ENCODE results near the gene HLA-DOB. TPM values are rescaled to one million over a fixed set of nuclear protein-coding genes. Genes with fewer than 3 reads are reported as not detected.
A peak's percentile ranks its signal among the peaks of the same experiment; 100 is the strongest.

The HLA-DOB gene
- total RNA-seq, 1 experiment from 2014 or later: 0.64 TPM

DNA sequence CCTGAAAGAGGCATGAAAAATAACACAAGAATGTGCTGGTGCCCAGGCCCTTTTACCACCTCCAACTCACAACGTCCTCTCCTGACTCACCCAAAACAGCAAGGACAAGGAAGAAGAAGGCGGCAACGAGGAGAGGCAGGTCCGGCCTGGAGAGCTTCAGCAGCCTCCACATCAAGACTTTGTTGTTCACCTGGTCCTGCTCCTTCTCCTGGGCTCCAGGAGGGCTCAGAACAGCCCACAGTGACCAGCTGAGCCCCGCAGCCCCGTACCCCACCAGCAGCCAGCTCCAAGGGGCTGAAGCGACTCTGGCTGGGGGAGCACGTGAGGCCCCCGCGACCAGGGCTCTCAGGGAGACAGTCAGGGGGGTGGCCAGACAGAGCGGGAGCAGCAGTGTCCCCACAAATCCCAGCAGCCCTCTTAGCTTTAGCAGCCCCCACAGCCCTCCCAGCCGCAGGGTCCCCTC, 20.9 kb upstream of the HLA-DOB start:
- ChIA-PET POLR2A (interaction anchor here (1.2 to 3.0 kb wide), 9 partner anchors 10 to 134 kb away, joined by 3 to 23 read pairs (median 10); partner anchors contain the start of genes PSMB9 and TAP1), RAD21 (ENCODE audit: low non-redundant PET in 1 of 2, low total read pairs in 2 of 2, uncharacterized antibody in 2 of 2, unreplicated experiment in 2 of 2) (interaction anchor here (0.7 to 2.5 kb wide), 10 partner anchors 12 to 148 kb away, joined by 3 to 36 read pairs (median 6); partner anchors contain the start of genes PSMB9 (in 2 of the 2) and TAP1 (in 2 of the 2)), CTCF (interaction anchor here (0.9 to 3.5 kb wide), 22 partner anchors 11 to 423 kb away, joined by 3 to 189 read pairs (median 6); partner anchors contain the start of genes HLA-DMA, HLA-DOB, PSMB9 and TAP1)
- BruUV-seq (replicated peaks): TSS peak; percentile 44
- intact Hi-C loops (cut with micrococcal nuclease): loop anchor here (1.0 to 5.0 kb wide), 3 partner anchors 17 to 110 kb away; partner anchors contain the start of gene PSMB9
- H3K27ac ChIP-seq (ENCODE audit: low read depth, low read length): peak overlapping the region; percentile 81
- ATAC-seq: peak; percentile 6
- peak overlapping the region; percentile 98 for H3K4me2 ChIP-seq (ENCODE audit: low read length)
- H3K9ac ChIP-seq (ENCODE audit: low read length): peak overlapping the region; percentile 92
- H3K4me1 ChIP-seq (ENCODE audit: control insufficient read depth in 1 of 2, insufficient read depth in 2 of 2, low read length in 2 of 2): peaks cover 6 to 20% of the 10 kb centered on the region in 2 experiments; a peak in 3 of 4 replicates
- H4K20me1 ChIP-seq (ENCODE audit: insufficient read depth): no peaks in the 10 kb centered on the region
- H3K27me3 ChIP-seq (ENCODE audit: insufficient read depth, low read length): no peaks in the 10 kb centered on the region
- peak overlapping the region; percentile 83 to 84 for H3K4me3 ChIP-seq (replicated peaks in 1 of 2; ENCODE audit: low read depth in 1 of 2, low read length in 2 of 2)
- no peak for TF ChIP-seq EZH2 (IDR thresholded peaks at IDR 0.05)
- TF ChIP-seq, protein P1, sequence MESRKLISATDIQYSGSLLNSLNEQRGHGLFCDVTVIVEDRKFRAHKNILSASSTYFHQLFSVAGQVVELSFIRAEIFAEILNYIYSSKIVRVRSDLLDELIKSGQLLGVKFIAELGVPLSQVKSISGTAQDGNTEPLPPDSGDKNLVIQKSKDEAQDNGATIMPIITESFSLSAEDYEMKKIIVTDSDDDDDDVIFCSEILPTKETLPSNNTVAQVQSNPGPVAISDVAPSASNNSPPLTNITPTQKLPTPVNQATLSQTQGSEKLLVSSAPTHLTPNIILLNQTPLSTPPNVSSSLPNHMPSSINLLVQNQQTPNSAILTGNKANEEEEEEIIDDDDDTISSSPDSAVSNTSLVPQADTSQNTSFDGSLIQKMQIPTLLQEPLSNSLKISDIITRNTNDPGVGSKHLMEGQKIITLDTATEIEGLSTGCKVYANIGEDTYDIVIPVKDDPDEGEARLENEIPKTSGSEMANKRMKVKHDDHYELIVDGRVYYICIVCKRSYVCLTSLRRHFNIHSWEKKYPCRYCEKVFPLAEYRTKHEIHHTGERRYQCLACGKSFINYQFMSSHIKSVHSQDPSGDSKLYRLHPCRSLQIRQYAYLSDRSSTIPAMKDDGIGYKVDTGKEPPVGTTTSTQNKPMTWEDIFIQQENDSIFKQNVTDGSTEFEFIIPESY (IDR thresholded peaks at IDR 0.05; ENCODE audit: extremely low read depth, insufficient replicate concordance, low read length): no peak
- TF ChIP-seq, protein P2, sequence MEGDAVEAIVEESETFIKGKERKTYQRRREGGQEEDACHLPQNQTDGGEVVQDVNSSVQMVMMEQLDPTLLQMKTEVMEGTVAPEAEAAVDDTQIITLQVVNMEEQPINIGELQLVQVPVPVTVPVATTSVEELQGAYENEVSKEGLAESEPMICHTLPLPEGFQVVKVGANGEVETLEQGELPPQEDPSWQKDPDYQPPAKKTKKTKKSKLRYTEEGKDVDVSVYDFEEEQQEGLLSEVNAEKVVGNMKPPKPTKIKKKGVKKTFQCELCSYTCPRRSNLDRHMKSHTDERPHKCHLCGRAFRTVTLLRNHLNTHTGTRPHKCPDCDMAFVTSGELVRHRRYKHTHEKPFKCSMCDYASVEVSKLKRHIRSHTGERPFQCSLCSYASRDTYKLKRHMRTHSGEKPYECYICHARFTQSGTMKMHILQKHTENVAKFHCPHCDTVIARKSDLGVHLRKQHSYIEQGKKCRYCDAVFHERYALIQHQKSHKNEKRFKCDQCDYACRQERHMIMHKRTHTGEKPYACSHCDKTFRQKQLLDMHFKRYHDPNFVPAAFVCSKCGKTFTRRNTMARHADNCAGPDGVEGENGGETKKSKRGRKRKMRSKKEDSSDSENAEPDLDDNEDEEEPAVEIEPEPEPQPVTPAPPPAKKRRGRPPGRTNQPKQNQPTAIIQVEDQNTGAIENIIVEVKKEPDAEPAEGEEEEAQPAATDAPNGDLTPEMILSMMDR (IDR thresholded peaks at IDR 0.05 in 2 of 3, conservative IDR thresholded peaks at IDR 0.05 in 1 of 3; ENCODE audit: borderline replicate concordance in 1 of 3, insufficient read depth in 1 of 3, low read depth in 2 of 3, low read length in 2 of 3): no peak
- no peak for TF ChIP-seq RAD21 (IDR thresholded peaks at IDR 0.05; ENCODE audit: low read depth)
- no peak for TF ChIP-seq SIN3A (IDR thresholded peaks at IDR 0.05; ENCODE audit: low read depth)
- no peak for TF ChIP-seq YY1 (IDR thresholded peaks at IDR 0.05; ENCODE audit: extremely low read depth, insufficient replicate concordance, low read depth, low read length)
- TF ChIP-seq CBX3 (IDR thresholded peaks at IDR 0.05; ENCODE audit: low read depth): no peak
- TF ChIP-seq EZH2phosphoT487 (IDR thresholded peaks at IDR 0.05; ENCODE audit: borderline replicate concordance): no peak
- no peak for TF ChIP-seq POLR2AphosphoS5 (IDR thresholded peaks at IDR 0.05; ENCODE audit: low read depth, low read length)
- no peak for TF ChIP-seq POLR2A (IDR thresholded peaks at IDR 0.05; ENCODE audit: borderline replicate concordance, extremely low read depth, insufficient read depth, insufficient read length)
- TF ChIP-seq SP1 (IDR thresholded peaks at IDR 0.05; ENCODE audit: low read depth): no peak
- TF ChIP-seq TCF7L2 (IDR thresholded peaks at IDR 0.05; ENCODE audit: borderline replicate concordance, extremely low read depth, insufficient read depth, insufficient read length): no peak
- TF ChIP-seq MAX (IDR thresholded peaks at IDR 0.05): no peak
- TF ChIP-seq ATF3 (IDR thresholded peaks at IDR 0.05): no peak
- TF ChIP-seq, protein P3, sequence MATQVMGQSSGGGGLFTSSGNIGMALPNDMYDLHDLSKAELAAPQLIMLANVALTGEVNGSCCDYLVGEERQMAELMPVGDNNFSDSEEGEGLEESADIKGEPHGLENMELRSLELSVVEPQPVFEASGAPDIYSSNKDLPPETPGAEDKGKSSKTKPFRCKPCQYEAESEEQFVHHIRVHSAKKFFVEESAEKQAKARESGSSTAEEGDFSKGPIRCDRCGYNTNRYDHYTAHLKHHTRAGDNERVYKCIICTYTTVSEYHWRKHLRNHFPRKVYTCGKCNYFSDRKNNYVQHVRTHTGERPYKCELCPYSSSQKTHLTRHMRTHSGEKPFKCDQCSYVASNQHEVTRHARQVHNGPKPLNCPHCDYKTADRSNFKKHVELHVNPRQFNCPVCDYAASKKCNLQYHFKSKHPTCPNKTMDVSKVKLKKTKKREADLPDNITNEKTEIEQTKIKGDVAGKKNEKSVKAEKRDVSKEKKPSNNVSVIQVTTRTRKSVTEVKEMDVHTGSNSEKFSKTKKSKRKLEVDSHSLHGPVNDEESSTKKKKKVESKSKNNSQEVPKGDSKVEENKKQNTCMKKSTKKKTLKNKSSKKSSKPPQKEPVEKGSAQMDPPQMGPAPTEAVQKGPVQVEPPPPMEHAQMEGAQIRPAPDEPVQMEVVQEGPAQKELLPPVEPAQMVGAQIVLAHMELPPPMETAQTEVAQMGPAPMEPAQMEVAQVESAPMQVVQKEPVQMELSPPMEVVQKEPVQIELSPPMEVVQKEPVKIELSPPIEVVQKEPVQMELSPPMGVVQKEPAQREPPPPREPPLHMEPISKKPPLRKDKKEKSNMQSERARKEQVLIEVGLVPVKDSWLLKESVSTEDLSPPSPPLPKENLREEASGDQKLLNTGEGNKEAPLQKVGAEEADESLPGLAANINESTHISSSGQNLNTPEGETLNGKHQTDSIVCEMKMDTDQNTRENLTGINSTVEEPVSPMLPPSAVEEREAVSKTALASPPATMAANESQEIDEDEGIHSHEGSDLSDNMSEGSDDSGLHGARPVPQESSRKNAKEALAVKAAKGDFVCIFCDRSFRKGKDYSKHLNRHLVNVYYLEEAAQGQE (IDR thresholded peaks at IDR 0.05; ENCODE audit: low read depth): no peak
- TF ChIP-seq EGR1 (IDR thresholded peaks at IDR 0.05; ENCODE audit: low read depth): no peak
- no peak for TF ChIP-seq JUND (IDR thresholded peaks at IDR 0.05)
- no peak for TF ChIP-seq ZFX (IDR thresholded peaks at IDR 0.05)
- no peak for TF ChIP-seq FOSL1 (IDR thresholded peaks at IDR 0.05; ENCODE audit: low read depth)
- no peak for TF ChIP-seq ELF1 (IDR thresholded peaks at IDR 0.05; ENCODE audit: borderline replicate concordance, low read depth)
- peaks cover 0 to 22% of the 10 kb centered on the region in 2 experiments; a peak in 2 of 4 replicates for H3K36me3 ChIP-seq (ENCODE audit: control insufficient read depth in 1 of 2, insufficient read depth in 2 of 2, low read length in 2 of 2)
- H3K79me2 ChIP-seq (ENCODE audit: insufficient read depth, low read length): peaks cover 9% of the 10 kb centered on the region; the same call in 1 of the 2 replicates
- H2AFZ ChIP-seq (ENCODE audit: low read depth, low read length, poor library complexity, severe bottlenecking): no peak overlapping the region
- H3K9me3 ChIP-seq (ENCODE audit: control insufficient read depth in 1 of 2, insufficient read depth in 1 of 2, low read depth in 1 of 2, low read length in 2 of 2): no peaks in the 10 kb centered on the region
- H3K9me2 ChIP-seq (ENCODE audit: insufficient read depth): no peaks in the 10 kb centered on the region
- DNase-seq (ENCODE audit: low read depth, low spot score): no peak
